Measurements from ENCODE around the gene TNFRSF12A. TPM values are rescaled to one million over a fixed set of nuclear protein-coding genes. Genes with fewer than 3 reads are reported as not detected.

Gene TNFRSF12A
- polyA plus RNA-seq, 1 donor (not counting 4 experiments of a cell fraction or from before 2014, with no cell fraction given), result 147 TPM

- Histone ChIP-seq H3K4me3 (ENCODE audit: control insufficient read depth in 2 of 3, extremely low read depth in 1 of 3, insufficient read depth in 2 of 3, low read depth in 1 of 3, low read length in 3 of 3) (no peak overlapping the region), H3K36me3 (ENCODE audit: control insufficient read depth in 2 of 2, extremely low read depth in 1 of 2, insufficient read depth in 2 of 2, low read length in 2 of 2) (peaks cover 1 to 16% of the 10 kb centered on the region in 2 experiments), H3K79me2 (ENCODE audit: control insufficient read depth, insufficient read depth, low read length) (peaks cover 17% of the 10 kb centered on the region), H3K27ac (ENCODE audit: control insufficient read depth, insufficient read depth, low read length) (no peak overlapping the region), H3K9me1 (ENCODE audit: control insufficient read depth, extremely low read depth, insufficient read depth, low read length) (no peaks in the 10 kb centered on the region), H3K4me1 (ENCODE audit: control insufficient read depth, extremely low read depth, insufficient read depth, low read length) (peaks cover 24% of the 10 kb centered on the region), H3K4me2 (ENCODE audit: control insufficient read depth, extremely low read depth, insufficient read depth, low read depth, low read length) (no peak overlapping the region), H2AFZ (ENCODE audit: control insufficient read depth, low read length) (no peak overlapping the region), H3K9me3 (ENCODE audit: control insufficient read depth, low read depth, low read length) (no peaks in the 10 kb centered on the region), H4K20me1 (ENCODE audit: control insufficient read depth, extremely low read depth, insufficient read depth, low read length) (no peaks in the 10 kb centered on the region), H3K27me3 (ENCODE audit: control insufficient read depth, extremely low read depth, insufficient read depth, low read length) (no peaks in the 10 kb centered on the region), H3K9ac (ENCODE audit: control insufficient read depth, extremely low read depth, insufficient read depth, low read length) (no peak overlapping the region)
- no peak for DNase-seq (ENCODE audit: low read depth, low spot score)
- no peak for TF ChIP-seq EZH2 (IDR thresholded peaks at IDR 0.05; ENCODE audit: low read length)
- no peak for FAIRE-seq
- dilution Hi-C loops (cut with MboI; ENCODE audit: extremely low pct_ligation_motif_present, low sequenced_read_pairs), result no loop called here
Observed at GRCh38 chr16:2977440-2977839, 42.7 kb upstream of the TNFRSF12A start.

GRCh38 chr16:2979669-2980226 is 40.4 kb upstream of the TNFRSF12A start:
- Histone ChIP-seq H3K4me1 (ENCODE audit: control insufficient read depth, extremely low read depth, insufficient read depth, low read length) (peaks cover 28% of the 10 kb centered on the region), H3K36me3 (ENCODE audit: control insufficient read depth in 2 of 2, extremely low read depth in 1 of 2, insufficient read depth in 2 of 2, low read length in 2 of 2) (peaks cover 1 to 3% of the 10 kb centered on the region in 2 experiments), H4K20me1 (ENCODE audit: control insufficient read depth, extremely low read depth, insufficient read depth, low read length) (no peaks in the 10 kb centered on the region), H3K9ac (ENCODE audit: control insufficient read depth, extremely low read depth, insufficient read depth, low read length) (peak overlapping the region; percentile 90), H3K4me3 (ENCODE audit: control insufficient read depth in 2 of 3, extremely low read depth in 1 of 3, insufficient read depth in 2 of 3, low read depth in 1 of 3, low read length in 3 of 3) (peak overlapping the region; percentile 63 to 80 (median 80)), H3K9me1 (ENCODE audit: control insufficient read depth, extremely low read depth, insufficient read depth, low read length) (no peaks in the 10 kb centered on the region), H2AFZ (ENCODE audit: control insufficient read depth, low read length) (peak overlapping the region; percentile 42), H3K27ac (ENCODE audit: control insufficient read depth, insufficient read depth, low read length) (peak overlapping the region; percentile 89), H3K27me3 (ENCODE audit: control insufficient read depth, extremely low read depth, insufficient read depth, low read length) (no peaks in the 10 kb centered on the region), H3K79me2 (ENCODE audit: control insufficient read depth, insufficient read depth, low read length) (peaks cover 17% of the 10 kb centered on the region), H3K4me2 (ENCODE audit: control insufficient read depth, extremely low read depth, insufficient read depth, low read depth, low read length) (peak overlapping the region; percentile 86), H3K9me3 (ENCODE audit: control insufficient read depth, low read depth, low read length) (no peaks in the 10 kb centered on the region)
- no peak for DNase-seq (ENCODE audit: low read depth, low spot score)
- TF ChIP-seq, protein P1, sequence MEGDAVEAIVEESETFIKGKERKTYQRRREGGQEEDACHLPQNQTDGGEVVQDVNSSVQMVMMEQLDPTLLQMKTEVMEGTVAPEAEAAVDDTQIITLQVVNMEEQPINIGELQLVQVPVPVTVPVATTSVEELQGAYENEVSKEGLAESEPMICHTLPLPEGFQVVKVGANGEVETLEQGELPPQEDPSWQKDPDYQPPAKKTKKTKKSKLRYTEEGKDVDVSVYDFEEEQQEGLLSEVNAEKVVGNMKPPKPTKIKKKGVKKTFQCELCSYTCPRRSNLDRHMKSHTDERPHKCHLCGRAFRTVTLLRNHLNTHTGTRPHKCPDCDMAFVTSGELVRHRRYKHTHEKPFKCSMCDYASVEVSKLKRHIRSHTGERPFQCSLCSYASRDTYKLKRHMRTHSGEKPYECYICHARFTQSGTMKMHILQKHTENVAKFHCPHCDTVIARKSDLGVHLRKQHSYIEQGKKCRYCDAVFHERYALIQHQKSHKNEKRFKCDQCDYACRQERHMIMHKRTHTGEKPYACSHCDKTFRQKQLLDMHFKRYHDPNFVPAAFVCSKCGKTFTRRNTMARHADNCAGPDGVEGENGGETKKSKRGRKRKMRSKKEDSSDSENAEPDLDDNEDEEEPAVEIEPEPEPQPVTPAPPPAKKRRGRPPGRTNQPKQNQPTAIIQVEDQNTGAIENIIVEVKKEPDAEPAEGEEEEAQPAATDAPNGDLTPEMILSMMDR (optimal IDR thresholded peaks at IDR 0.05 in 1 of 3, IDR thresholded peaks at IDR 0.05 in 1 of 3, conservative IDR thresholded peaks at IDR 0.05 in 1 of 3; ENCODE audit: extremely low read depth in 1 of 3, insufficient read depth in 2 of 3, low read length in 3 of 3), result no peak
- TF ChIP-seq EZH2 (IDR thresholded peaks at IDR 0.05; ENCODE audit: low read length), result no peak
- dilution Hi-C loops (cut with MboI; ENCODE audit: extremely low pct_ligation_motif_present, low sequenced_read_pairs), result no loop called here
- no peak for FAIRE-seq
